C4-2B (cell line): ENCODE measurements around the gene PTCH2.

Experiments
- ZFX ChIP-seq: fragments of 450-650 bp; IDR thresholded peaks from 2 replicates; pipeline ENCODE4 v1.6.1; 2017
- TF ChIP-seq, protein P1 (sequence below): fragments of 450-650 bp; conservative IDR thresholded peaks from 2 replicates; pipeline ENCODE4 v1.5.1; 2017; ENCODE audit warnings: mild to moderate bottlenecking

DNA sequence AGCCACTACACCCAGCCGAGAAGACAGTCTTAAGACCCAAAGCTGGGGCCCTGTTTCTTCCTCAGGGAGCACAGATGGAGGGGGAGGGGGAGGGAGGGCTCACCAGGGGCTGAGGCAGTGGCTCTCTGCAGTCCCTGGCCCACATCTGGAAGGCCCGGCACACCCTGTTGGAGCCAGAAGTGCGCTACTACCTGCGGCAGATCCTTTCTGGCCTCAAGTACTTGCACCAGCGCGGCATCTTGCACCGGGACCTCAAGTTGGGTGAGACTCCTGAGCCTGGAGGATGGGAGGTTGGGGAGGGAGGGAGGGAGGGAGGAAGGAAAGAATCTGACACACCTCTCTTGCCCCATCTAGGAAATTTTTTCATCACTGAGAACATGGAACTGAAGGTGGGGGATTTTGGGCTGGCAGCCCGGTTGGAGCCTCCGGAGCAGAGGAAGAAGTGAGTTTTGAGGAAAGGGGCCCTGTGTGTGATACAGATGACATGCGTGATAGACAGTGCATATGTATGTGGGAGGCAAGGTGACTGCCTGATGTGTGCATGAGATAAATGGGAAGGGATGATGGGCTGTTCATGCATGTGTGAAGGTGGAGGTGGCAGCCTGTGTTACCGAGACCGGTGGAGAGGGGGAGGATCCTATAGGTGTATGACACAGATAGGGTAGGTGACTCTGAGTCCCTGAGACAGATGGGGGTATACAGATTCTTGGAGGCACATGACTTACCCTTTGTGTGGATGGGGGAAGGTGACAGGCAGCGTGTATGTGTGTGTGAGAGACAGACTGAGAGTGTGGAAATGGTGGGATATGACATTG is 41.4 kb downstream of the PTCH2 start:
- TF ChIP-seq, protein P1, sequence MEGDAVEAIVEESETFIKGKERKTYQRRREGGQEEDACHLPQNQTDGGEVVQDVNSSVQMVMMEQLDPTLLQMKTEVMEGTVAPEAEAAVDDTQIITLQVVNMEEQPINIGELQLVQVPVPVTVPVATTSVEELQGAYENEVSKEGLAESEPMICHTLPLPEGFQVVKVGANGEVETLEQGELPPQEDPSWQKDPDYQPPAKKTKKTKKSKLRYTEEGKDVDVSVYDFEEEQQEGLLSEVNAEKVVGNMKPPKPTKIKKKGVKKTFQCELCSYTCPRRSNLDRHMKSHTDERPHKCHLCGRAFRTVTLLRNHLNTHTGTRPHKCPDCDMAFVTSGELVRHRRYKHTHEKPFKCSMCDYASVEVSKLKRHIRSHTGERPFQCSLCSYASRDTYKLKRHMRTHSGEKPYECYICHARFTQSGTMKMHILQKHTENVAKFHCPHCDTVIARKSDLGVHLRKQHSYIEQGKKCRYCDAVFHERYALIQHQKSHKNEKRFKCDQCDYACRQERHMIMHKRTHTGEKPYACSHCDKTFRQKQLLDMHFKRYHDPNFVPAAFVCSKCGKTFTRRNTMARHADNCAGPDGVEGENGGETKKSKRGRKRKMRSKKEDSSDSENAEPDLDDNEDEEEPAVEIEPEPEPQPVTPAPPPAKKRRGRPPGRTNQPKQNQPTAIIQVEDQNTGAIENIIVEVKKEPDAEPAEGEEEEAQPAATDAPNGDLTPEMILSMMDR, result no peak
- no peak for TF ChIP-seq ZFX
